K562 (cell line): Measurements from ENCODE around the gene ARHGAP15. TPM values are rescaled to one million over a fixed set of nuclear protein-coding genes. Genes with fewer than 3 reads are reported as not detected.
A peak's percentile ranks its signal among the peaks of the same experiment; 100 is the strongest.

ENCODE experiments used
- ATAC-seq: fragments of 200-7000 bp; cut with Tn5 transposase; 3 replicates; pipeline ENCODE4 v1.9.1; 2020; ENCODE audit warnings: moderate library complexity
- BruUV-seq: library from RNA; stranded (reverse); fragments of 400-500 nt; replicated peaks from 2 replicates; lab custom pipeline; 2021; lab: Mats Ljungman, UMichigan
- CTCF ChIA-PET: fragments of 300-600 bp; formaldehyde crosslinking; extraction: SDS; loops from one replicate; lab custom pipeline; 2021; ENCODE audit warnings: low intra/inter-chr PET ratio; lab: Yijun Ruan, JAX
- POLR2A ChIA-PET: fragments of 300-600, 350-650 bp; sonication (Branson Sonifier 250); formaldehyde crosslinking; extraction: SDS; loops from one replicate; lab custom pipeline; 2021; ENCODE audit warnings: antibody characterized with exemption, inconsistent platforms; lab: Yijun Ruan, JAX
- DNase-seq, 4 experiments: peaks; one replicate each; pipeline versions ENCODE4 v3.0.0 to v3.0.0-alpha.2; 2011 to 2018; ENCODE audit warnings: low spot score in 3 of 4, mixed read lengths in 3 of 4; ENCODE audit errors: extremely low read depth in 1 of 4
- FAIRE-seq: peaks from 2 replicates; lab custom pipeline; 2011; peaks lifted over from hg19 to GRCh38; lab: Jason Lieb, UNC
- H2AFZ ChIP-seq: 2 replicates; pipeline ENCODE4 v1.6.0; 2011; ENCODE audit warnings: low read depth, low read length, control low read depth, inconsistent platforms
- H3K27ac ChIP-seq: fragments of 200-600 bp; 3 replicates; pipeline ENCODE4 v1.8.0; 2011; ENCODE audit warnings: low read depth, mild to moderate bottlenecking, control low read depth, inconsistent platforms, low read length, moderate library complexity, mixed read lengths; ENCODE audit errors: extremely low read depth
- H3K27me3 ChIP-seq, 2 experiments: fragments of 300-600 bp in 1 of 2; 2 replicates in 1 of 2; 3 replicates in 1 of 2; pipeline versions ENCODE4 v1.6.0 to v1.8.0; 2011; ENCODE audit warnings: inconsistent platforms in 2 of 2, low read length in 2 of 2, mild to moderate bottlenecking in 1 of 2, mixed read lengths in 1 of 2, moderate library complexity in 1 of 2; ENCODE audit not compliant: control insufficient read depth in 2 of 2, insufficient read depth in 2 of 2
- H3K36me3 ChIP-seq: fragments of 300-600 bp; 3 replicates; pipeline ENCODE4 v1.8.0; 2011; ENCODE audit warnings: mild to moderate bottlenecking, low read length, inconsistent platforms; ENCODE audit not compliant: control insufficient read depth, insufficient read depth
- H3K4me1 ChIP-seq, 2 experiments: fragments of 200-600 bp in 1 of 2; replicated peaks in 1 of 2; 2 replicates in 1 of 2; 3 replicates in 1 of 2; pipeline versions ENCODE4 v1.5.1 to v1.8.0; 2011; ENCODE audit warnings: inconsistent platforms in 2 of 2, low read length in 2 of 2, mild to moderate bottlenecking in 1 of 2, mixed read lengths in 1 of 2, moderate library complexity in 1 of 2; ENCODE audit not compliant: control insufficient read depth in 2 of 2, insufficient read depth in 2 of 2
- H3K4me2 ChIP-seq: 2 replicates; pipeline ENCODE4 v1.6.1; 2011; ENCODE audit warnings: low read length, control low read depth, inconsistent platforms, mixed read lengths; ENCODE audit not compliant: insufficient read depth
- H3K4me3 ChIP-seq: fragments of 200-600 bp; sonication (generic), shearing (Covaris generic); 2 replicates; pipeline ENCODE4 v1.5.1; 2016; ENCODE audit warnings: control low read depth, inconsistent platforms
- H3K79me2 ChIP-seq: fragments of 200-600 bp; 3 replicates; pipeline ENCODE4 v1.8.0; 2011; ENCODE audit warnings: low read length, inconsistent platforms; ENCODE audit not compliant: control insufficient read depth, insufficient read depth
- H3K9ac ChIP-seq, 2 experiments: 2 replicates each; pipeline versions ENCODE4 v1.6.0 to v1.6.1; 2011; ENCODE audit warnings: low read depth in 2 of 2, low read length in 2 of 2, control low read depth in 1 of 2, inconsistent platforms in 1 of 2, mild to moderate bottlenecking in 1 of 2, mixed read lengths in 1 of 2; ENCODE audit not compliant: insufficient read depth in 1 of 2
- H3K9me1 ChIP-seq: one replicate; pipeline ENCODE4 v1.6.0; 2011; ENCODE audit warnings: inconsistent platforms, mild to moderate bottlenecking, low read length, moderate library complexity; ENCODE audit not compliant: control insufficient read depth, insufficient read depth
- H3K9me3 ChIP-seq: replicated peaks from 2 replicates; pipeline ENCODE4 v1.5.1; 2011; ENCODE audit warnings: low read depth, low read length, inconsistent platforms; ENCODE audit not compliant: control insufficient read depth, insufficient read depth
- H4K20me1 ChIP-seq: replicated peaks from 2 replicates; pipeline ENCODE4 v1.6.1; 2011; ENCODE audit warnings: low read length, inconsistent platforms, mixed read lengths; ENCODE audit not compliant: control insufficient read depth, insufficient read depth
- EP400 ChIP-seq: fragments of 450-650 bp; IDR thresholded peaks from 2 replicates; pipeline ENCODE4 v1.6.1; 2017; ENCODE audit warnings: antibody characterized with exemption, mild to moderate bottlenecking, moderate library complexity
- ESRRA ChIP-seq: fragments of 450-650 bp; IDR thresholded peaks from 2 replicates; pipeline ENCODE4 v1.6.1; 2014; ENCODE audit warnings: low read depth, mild to moderate bottlenecking, moderate library complexity, borderline replicate concordance
- MAFF ChIP-seq: IDR thresholded peaks from 2 replicates; pipeline ENCODE4 v1.6.1; 2012; ENCODE audit warnings: low read length, improper control_type of control experiment
- MAFG ChIP-seq: fragments of 450-650 bp; conservative IDR thresholded peaks from 2 replicates; pipeline ENCODE4 v1.6.1; 2016; ENCODE audit warnings: missing genetic modification characterization, missing compliant biosample characterization
- MAZ ChIP-seq, 2 experiments: fragments of 450-650 bp in 1 of 2; sonication (generic) in 1 of 2; formaldehyde crosslinking; IDR thresholded peaks in 1 of 2; conservative IDR thresholded peaks in 1 of 2; 2 replicates each; pipeline versions ENCODE4 v1.4.0 to v1.5.0; 2020; ENCODE audit warnings: mild to moderate bottlenecking in 1 of 2, missing genetic modification reagents in 1 of 2
- MED1 ChIP-seq: sonication (generic); formaldehyde crosslinking; IDR thresholded peaks from 2 replicates; pipeline ENCODE4 v1.8.1; 2023; ENCODE audit warnings: missing genetic modification reagents, borderline replicate concordance
- NONO ChIP-seq, 2 experiments: fragments of 200-400 bp in 1 of 2; fragments of 450-650 bp in 1 of 2; formaldehyde crosslinking in 1 of 2; IDR thresholded peaks; 2 replicates each; pipeline ENCODE4 v1.6.1; 2017; ENCODE audit warnings: low read depth in 2 of 2, mild to moderate bottlenecking in 2 of 2, moderate library complexity in 2 of 2, low read length in 1 of 2
- SMAD3 ChIP-seq: fragments of 450-650 bp; formaldehyde crosslinking; conservative IDR thresholded peaks from 2 replicates; pipeline ENCODE4 v1.4.0; 2020; ENCODE audit warnings: mild to moderate bottlenecking
- ZFX ChIP-seq: sonication (generic); formaldehyde crosslinking; IDR thresholded peaks from 2 replicates; pipeline ENCODE4 v1.8.0; 2022; ENCODE audit warnings: mild to moderate bottlenecking, missing genetic modification reagents, moderate library complexity
- ZNF316 ChIP-seq: fragments of 450-650 bp; IDR thresholded peaks from 2 replicates; pipeline ENCODE4 v1.6.1; 2016
- ZNF583 ChIP-seq: fragments of 250-450 bp; sonication (Bioruptor Pico); IDR thresholded peaks from 2 replicates; pipeline ENCODE4 v1.4.0; 2020
- WGBS: fragments of 100-300 bp; shearing (Covaris generic); methylation state at CpG from one replicate; pipeline ENCODE4 v1.1.6; 2016; ENCODE audit warnings: low coverage, mixed read lengths; ENCODE audit not compliant: insufficient coverage; ENCODE audit errors: missing lambda C conversion rate; 5-methylcytosine and 5-hydroxymethylcytosine counted together
- in situ Hi-C: fragments of 300-500 bp; cut with MboI; formaldehyde crosslinking; loops from 4 replicates; pipeline ENCODE4 v1.15.0; 2018; ENCODE audit warnings: inconsistent platforms, mixed read lengths
- intact Hi-C: fragments of 100-400 bp; cut with micrococcal nuclease; formaldehyde crosslinking; loops from 2 replicates; pipeline ENCODE4 v1.14.2; 2022
- polyA plus RNA-seq, 8 experiments: library from polyadenylated mRNA; depleted of rRNA in 4 of 8; stranded (reverse) in 5 of 8; unstranded in 3 of 8; fragments of >200 nt; fragmentation: Nextera tagmentation in 2 of 8; fragmentation: Illumina TruSeq in 1 of 8; extraction: Ambion mirVana in 2 of 8; extraction: Trizol in 1 of 8; gene quantifications; 2 replicates each; pipeline versions ENCODE4 v1.2.1 to v1.2.3, GENCODE V29; 2011 to 2014; ENCODE audit warnings: inconsistent platforms in 1 of 8, missing spikeins in 1 of 8
- total RNA-seq, 7 experiments: library from RNA; depleted of rRNA in 6 of 7; stranded (reverse); fragments of >200 nt in 6 of 7; fragmentation: Illumina TruSeq in 2 of 7; extraction: Trizol in 2 of 7; gene quantifications; 2 replicates each; pipeline versions ENCODE4 v1.2.1 to v1.2.3, GENCODE V29; 2011 to 2021; ENCODE audit warnings: low replicate concordance in 1 of 7
- TF ChIP-seq, protein P1 (sequence below), 2 experiments: fragments of 450-650 bp in 1 of 2; IDR thresholded peaks; 2 replicates each; pipeline ENCODE4 v1.6.1; 2011 to 2017; ENCODE audit warnings: low read depth in 2 of 2, antibody characterized with exemption in 1 of 2, borderline replicate concordance in 1 of 2, low read length in 1 of 2, mild to moderate bottlenecking in 1 of 2, mixed read lengths in 1 of 2; ENCODE audit not compliant: control insufficient read depth in 1 of 2

ARHGAP15 gene
- total and polyA plus RNA-seq, 9 of the 15 experiments (the other 6 are each of a cell fraction or from before 2014, with no cell fraction given) = 1.5 to 17.9 (median 7.9) TPM

DNA sequence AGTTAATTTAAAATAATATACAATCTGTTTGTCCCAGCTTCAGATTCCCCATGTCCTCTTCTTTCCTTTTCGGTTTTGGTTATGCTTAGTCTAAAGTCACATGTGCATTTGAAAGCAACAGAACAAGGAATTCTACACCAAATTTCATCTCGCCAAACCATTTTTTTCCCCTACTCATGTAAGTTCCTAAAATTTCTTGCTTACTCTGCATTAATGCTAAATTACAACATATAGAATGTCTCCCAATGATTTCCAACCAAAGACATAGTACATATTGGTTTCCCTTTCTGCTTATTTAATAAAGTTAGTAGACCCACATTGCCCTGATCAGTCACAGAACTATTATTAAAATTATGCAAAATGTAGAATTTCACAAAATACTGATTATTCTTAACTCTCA is 212.3 kb downstream of the ARHGAP15 start:
- Histone ChIP-seq H4K20me1 (no peaks in the 10 kb centered on the region), H3K79me2 (no peaks in the 10 kb centered on the region), H2AFZ (no peak overlapping the region), H3K36me3 (no peaks in the 10 kb centered on the region), H3K4me2 (no peak overlapping the region), H3K9me1 (no peaks in the 10 kb centered on the region), H3K9me3 (no peaks in the 10 kb centered on the region), H3K4me1 (no peaks in the 10 kb centered on the region), H3K4me3 (no peak overlapping the region), H3K27ac (no peak overlapping the region), H3K27me3 (no peaks in the 10 kb centered on the region), H3K9ac (no peak overlapping the region)
- CTCF ChIA-PET = no interaction called here
- POLR2A ChIA-PET = no interaction called here
- no TSS peak for BruUV-seq
- WGBS = 19% methylated on average over 2 of the region's 2 CpGs
- in situ Hi-C loops = no loop called here
- TF ChIP-seq MAFG (tag) (peak; percentile 33; the same call in 1 of the 2 replicates), MAFF (peak; percentile 30), ZNF316 (peak; percentile 34; the same call in 1 of the 2 replicates), ZNF583 (CRISPR knock-in tag) (no peak)
- no peak for ATAC-seq
- DNase-seq = no peak
- intact Hi-C loops = no loop called here
- FAIRE-seq = no peak

DNA sequence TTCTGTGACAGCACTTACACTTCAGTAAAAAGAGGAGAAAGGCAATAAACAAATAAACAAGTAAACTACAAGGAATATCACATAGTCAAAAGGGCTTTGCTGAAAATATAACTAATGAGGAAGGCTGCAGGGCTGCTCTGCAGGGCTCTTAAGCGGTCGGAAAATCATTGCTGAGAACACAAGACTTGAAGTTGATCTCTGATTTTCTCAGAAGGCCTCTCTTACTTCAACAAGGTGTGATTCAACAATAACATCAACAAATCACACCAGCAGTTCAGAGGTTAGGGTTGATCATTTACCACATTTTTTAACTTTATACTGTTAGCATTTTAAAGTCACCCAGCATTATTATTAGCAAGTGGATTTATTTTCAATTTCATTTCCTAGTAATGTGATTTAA is 215.6 kb downstream of the ARHGAP15 start:
- no TSS peak for BruUV-seq
- FAIRE-seq = no peak
- Histone ChIP-seq H3K36me3 (no peaks in the 10 kb centered on the region), H3K9me1 (no peaks in the 10 kb centered on the region), H2AFZ (no peak overlapping the region), H4K20me1 (no peaks in the 10 kb centered on the region), H3K4me1 (no peaks in the 10 kb centered on the region), H3K4me3 (no peak overlapping the region), H3K27me3 (no peaks in the 10 kb centered on the region), H3K79me2 (no peaks in the 10 kb centered on the region), H3K9ac (no peak overlapping the region), H3K9me3 (no peaks in the 10 kb centered on the region), H3K27ac (no peak overlapping the region), H3K4me2 (no peak overlapping the region)
- POLR2A ChIA-PET = no interaction called here
- 7% methylated on average over 2 of the region's 2 CpGs for WGBS
- intact Hi-C loops = no loop called here
- ATAC-seq = no peak
- CTCF ChIA-PET = no interaction called here
- DNase-seq = no peak
- in situ Hi-C loops = no loop called here
- TF ChIP-seq NONO (IDR thresholded peaks at IDR 0.05; ENCODE audit: low read depth in 2 of 2, low read length in 1 of 2) (no peak), MED1 (CRISPR knock-in tag) (no peak), ZFX (CRISPR knock-in tag) (no peak), SMAD3 (no peak), EP400 (no peak), ESRRA (no peak), MAZ (CRISPR knock-in tag; conservative IDR thresholded peaks at IDR 0.05 in 1 of 2, IDR thresholded peaks at IDR 0.05 in 1 of 2) (no peak)
- TF ChIP-seq, protein P1, sequence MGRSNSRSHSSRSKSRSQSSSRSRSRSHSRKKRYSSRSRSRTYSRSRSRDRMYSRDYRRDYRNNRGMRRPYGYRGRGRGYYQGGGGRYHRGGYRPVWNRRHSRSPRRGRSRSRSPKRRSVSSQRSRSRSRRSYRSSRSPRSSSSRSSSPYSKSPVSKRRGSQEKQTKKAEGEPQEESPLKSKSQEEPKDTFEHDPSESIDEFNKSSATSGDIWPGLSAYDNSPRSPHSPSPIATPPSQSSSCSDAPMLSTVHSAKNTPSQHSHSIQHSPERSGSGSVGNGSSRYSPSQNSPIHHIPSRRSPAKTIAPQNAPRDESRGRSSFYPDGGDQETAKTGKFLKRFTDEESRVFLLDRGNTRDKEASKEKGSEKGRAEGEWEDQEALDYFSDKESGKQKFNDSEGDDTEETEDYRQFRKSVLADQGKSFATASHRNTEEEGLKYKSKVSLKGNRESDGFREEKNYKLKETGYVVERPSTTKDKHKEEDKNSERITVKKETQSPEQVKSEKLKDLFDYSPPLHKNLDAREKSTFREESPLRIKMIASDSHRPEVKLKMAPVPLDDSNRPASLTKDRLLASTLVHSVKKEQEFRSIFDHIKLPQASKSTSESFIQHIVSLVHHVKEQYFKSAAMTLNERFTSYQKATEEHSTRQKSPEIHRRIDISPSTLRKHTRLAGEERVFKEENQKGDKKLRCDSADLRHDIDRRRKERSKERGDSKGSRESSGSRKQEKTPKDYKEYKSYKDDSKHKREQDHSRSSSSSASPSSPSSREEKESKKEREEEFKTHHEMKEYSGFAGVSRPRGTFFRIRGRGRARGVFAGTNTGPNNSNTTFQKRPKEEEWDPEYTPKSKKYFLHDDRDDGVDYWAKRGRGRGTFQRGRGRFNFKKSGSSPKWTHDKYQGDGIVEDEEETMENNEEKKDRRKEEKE (IDR thresholded peaks at IDR 0.05; ENCODE audit: borderline replicate concordance in 1 of 2, control insufficient read depth in 1 of 2, low read depth in 2 of 2, low read length in 1 of 2) = no peak
